KOPT-K1 (cell line): ENCODE results near the gene PSMA3.

Experiments used
- H3K27ac ChIP-seq: fragments of 200-600 bp; sonication (generic); 2 replicates; pipeline ENCODE4 v1.5.1; 2016; ENCODE audit warnings: antibody characterized with exemption, mild to moderate bottlenecking, low read depth, low read length; ENCODE audit not compliant: poor library complexity, severe bottlenecking
- H3K36me3 ChIP-seq: fragments of 200-600 bp; sonication (generic); 2 replicates; pipeline ENCODE4 v1.5.1; 2017; ENCODE audit warnings: antibody characterized with exemption, mild to moderate bottlenecking, low read length, moderate library complexity; ENCODE audit not compliant: insufficient read depth
- H3K9me3 ChIP-seq: fragments of 200-600 bp; sonication (generic); 2 replicates; pipeline ENCODE4 v1.5.1; 2017; ENCODE audit warnings: antibody characterized with exemption, low read length, mild to moderate bottlenecking; ENCODE audit not compliant: insufficient read depth, poor library complexity, severe bottlenecking

PSMA3 gene

GRCh38 chr14:58282925-58283593, 38.4 kb downstream of the PSMA3 start:
- Histone ChIP-seq H3K36me3 (peaks cover 100% of the 10 kb centered on the region), H3K27ac (no peak overlapping the region), H3K9me3 (no peaks in the 10 kb centered on the region)

GRCh38 chr14:58283730-58284129, 39.1 kb downstream of the PSMA3 start:
- H3K9me3 ChIP-seq: no peaks in the 10 kb centered on the region
- H3K27ac ChIP-seq: no peak overlapping the region
- H3K36me3 ChIP-seq: peaks cover 100% of the 10 kb centered on the region

GRCh38 chr14:58285132-58285531, 40.5 kb downstream of the PSMA3 start:
- peaks cover 100% of the 10 kb centered on the region for H3K36me3 ChIP-seq
- H3K27ac ChIP-seq: peak overlapping the region; percentile 19
- H3K9me3 ChIP-seq: no peaks in the 10 kb centered on the region

GRCh38 chr14:58287607-58288042, 43.0 kb downstream of the PSMA3 start:
- H3K36me3 ChIP-seq: peaks cover 100% of the 10 kb centered on the region
- no peak overlapping the region for H3K27ac ChIP-seq
- no peaks in the 10 kb centered on the region for H3K9me3 ChIP-seq

GRCh38 chr14:58288106-58288792, 43.6 kb downstream of the PSMA3 start:
- no peak overlapping the region for H3K27ac ChIP-seq
- no peaks in the 10 kb centered on the region for H3K9me3 ChIP-seq
- peaks cover 100% of the 10 kb centered on the region for H3K36me3 ChIP-seq

GRCh38 chr14:58291646-58292045, 47.0 kb downstream of the PSMA3 start:
- Histone ChIP-seq H3K36me3 (peaks cover 93% of the 10 kb centered on the region), H3K27ac (no peak overlapping the region), H3K9me3 (no peaks in the 10 kb centered on the region)

- Histone ChIP-seq H3K27ac (no peak overlapping the region), H3K36me3 (peaks cover 88% of the 10 kb centered on the region), H3K9me3 (no peaks in the 10 kb centered on the region)
These were observed 47.5 kb downstream of the PSMA3 start for GRCh38 chr14:58292187-58292586.

- H3K9me3 ChIP-seq: no peaks in the 10 kb centered on the region
- peaks cover 68% of the 10 kb centered on the region for H3K36me3 ChIP-seq
These were observed 49.6 kb downstream of the PSMA3 start for GRCh38 chr14:58294201-58294600.

GRCh38 chr14:58296726-58297125, 52.1 kb downstream of the PSMA3 start:
- Histone ChIP-seq H3K36me3 (peaks cover 47% of the 10 kb centered on the region), H3K9me3 (no peaks in the 10 kb centered on the region), H3K27ac (peak overlapping the region; percentile 95)

More at GRCh38 chr14:58294201-58294600, 49.6 kb downstream of the PSMA3 start:
- H3K27ac ChIP-seq: no peak overlapping the region

- H3K36me3 ChIP-seq: peaks cover 44% of the 10 kb centered on the region
- H3K27ac ChIP-seq: peak overlapping the region; percentile 95
These were observed 52.7 kb downstream of the PSMA3 start for GRCh38 chr14:58297412-58297761.

GRCh38 chr14:58297762-58298476, 53.3 kb downstream of the PSMA3 start:
- Histone ChIP-seq H3K27ac (peak overlapping the region; percentile 95), H3K9me3 (no peaks in the 10 kb centered on the region), H3K36me3 (peaks cover 43% of the 10 kb centered on the region)

More at GRCh38 chr14:58297412-58297761, 52.7 kb downstream of the PSMA3 start:
- no peaks in the 10 kb centered on the region for H3K9me3 ChIP-seq

- peak within 1 kb of the TSS; percentile 95 for H3K27ac ChIP-seq
- H3K9me3 ChIP-seq: no peaks in the 10 kb centered on the region
- peaks cover 43% of the 10 kb centered on the region for H3K36me3 ChIP-seq
These were observed 54.1 kb downstream of the PSMA3 start, which contains the start of gene ARID4A for GRCh38 chr14:58298477-58299400. Gene ARID4A, plus strand, starts transcription at chr14:58298555. Its CDS starts 1,300 bp downstream, at chr14:58299855.

- H3K36me3 ChIP-seq: peaks cover 42% of the 10 kb centered on the region
- peak overlapping the region; percentile 95 for H3K27ac ChIP-seq
- H3K9me3 ChIP-seq: no peaks in the 10 kb centered on the region
These were observed 55.0 kb downstream of the PSMA3 start for GRCh38 chr14:58299401-58300330.

- no peaks in the 10 kb centered on the region for H3K9me3 ChIP-seq
- no peak overlapping the region for H3K27ac ChIP-seq
- peaks cover 47% of the 10 kb centered on the region for H3K36me3 ChIP-seq
These were observed 56.8 kb downstream of the PSMA3 start for GRCh38 chr14:58301416-58301815.
